ENCODE measurements around the gene KAT2B.

The KAT2B gene

GRCh38 chr3:20066850-20067617 lies 26.8 kb downstream of the KAT2B start:
- DNase-seq = no peak

GRCh38 chr3:20068512-20069177 lies 28.4 kb downstream of the KAT2B start:
- no peak for DNase-seq

- DNase-seq = no peak
Observed at GRCh38 chr3:20069178-20069532, 28.9 kb downstream of the KAT2B start.

- DNase-seq = no peak
Observed at GRCh38 chr3:20071175-20071574, 30.9 kb downstream of the KAT2B start.

DNA sequence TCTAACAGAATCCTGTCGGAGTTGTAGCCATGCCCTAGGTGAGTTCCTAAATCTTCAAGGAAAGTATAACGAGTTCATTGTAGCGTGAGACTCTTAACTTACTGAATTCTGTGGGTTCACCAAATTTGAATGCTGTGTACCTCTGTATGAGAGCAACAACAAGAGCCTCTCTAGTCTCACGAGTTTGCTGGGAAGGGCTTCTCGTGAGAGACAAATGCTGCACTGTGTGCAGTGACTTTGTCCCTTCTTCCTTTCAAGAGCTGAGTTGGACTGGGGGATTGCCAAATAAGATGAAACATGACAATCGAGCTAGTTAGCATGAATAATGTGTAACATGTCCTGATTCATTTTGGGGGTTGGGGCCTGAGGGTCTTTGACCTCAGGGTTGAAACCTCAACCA lies 32.2 kb downstream of the KAT2B start:
- no peak for DNase-seq

GRCh38 chr3:20073068-20073467 lies 32.8 kb downstream of the KAT2B start:
- DNase-seq = no peak

DNA sequence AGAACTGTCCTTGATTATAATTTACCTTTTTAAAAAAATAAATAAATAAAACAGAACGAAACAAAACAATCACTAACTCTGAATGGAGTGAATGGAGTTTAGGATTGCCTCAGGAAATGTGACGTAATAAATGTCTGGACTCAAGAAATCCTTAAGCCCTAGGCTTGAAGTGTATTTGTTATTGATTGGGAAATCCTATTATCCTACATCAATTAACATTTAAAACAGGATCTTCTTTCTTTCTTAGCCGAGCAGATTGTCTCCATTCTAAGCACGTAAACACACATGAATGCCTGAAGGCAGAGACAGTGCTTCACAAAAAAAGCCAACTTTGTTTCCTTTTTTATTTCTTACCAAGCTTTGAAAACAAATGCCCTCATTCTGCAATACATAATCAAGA lies 33.4 kb downstream of the KAT2B start:
- DNase-seq = no peak

DNA sequence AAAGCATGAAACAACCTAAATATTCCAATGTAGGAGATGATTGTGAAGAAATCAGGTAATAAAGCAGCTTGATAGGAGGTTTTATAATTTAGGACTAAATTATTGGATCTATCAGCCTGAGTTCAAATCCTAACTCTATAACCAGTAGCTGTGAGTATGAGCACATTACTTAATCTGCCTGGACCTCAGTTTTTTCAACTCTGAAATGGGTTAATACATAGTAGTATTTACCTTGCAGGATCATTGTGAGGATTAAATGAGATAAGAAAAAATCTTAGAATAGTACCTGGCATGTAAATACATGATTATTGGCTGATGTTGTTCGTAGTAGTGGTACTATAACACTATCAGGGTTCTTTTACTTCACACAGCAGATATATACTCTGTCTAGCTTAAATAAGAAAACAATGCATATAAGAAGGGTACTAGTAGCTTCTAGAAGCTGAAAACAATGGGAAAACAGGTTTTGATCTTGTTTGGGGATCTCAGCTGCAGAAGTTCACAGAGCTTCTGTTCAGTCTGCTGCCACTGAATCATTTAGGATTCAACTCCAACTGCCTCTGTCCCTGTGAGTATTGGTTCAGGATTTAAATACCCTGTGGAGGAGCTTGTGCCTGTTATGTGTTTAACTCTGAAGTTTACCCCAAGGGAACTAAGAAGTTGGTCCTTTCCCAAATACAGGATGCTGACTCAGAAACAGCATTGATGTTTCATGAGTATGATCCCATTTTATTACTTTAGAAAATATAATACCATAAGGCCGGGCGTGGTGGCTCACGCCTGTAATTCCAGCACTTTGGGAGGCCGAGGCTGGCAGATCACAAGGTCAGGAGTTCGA lies 34.2 kb downstream of the KAT2B start:
- DNase-seq = no peak

GRCh38 chr3:20075197-20075596 lies 35.0 kb downstream of the KAT2B start:
- DNase-seq = no peak

DNA sequence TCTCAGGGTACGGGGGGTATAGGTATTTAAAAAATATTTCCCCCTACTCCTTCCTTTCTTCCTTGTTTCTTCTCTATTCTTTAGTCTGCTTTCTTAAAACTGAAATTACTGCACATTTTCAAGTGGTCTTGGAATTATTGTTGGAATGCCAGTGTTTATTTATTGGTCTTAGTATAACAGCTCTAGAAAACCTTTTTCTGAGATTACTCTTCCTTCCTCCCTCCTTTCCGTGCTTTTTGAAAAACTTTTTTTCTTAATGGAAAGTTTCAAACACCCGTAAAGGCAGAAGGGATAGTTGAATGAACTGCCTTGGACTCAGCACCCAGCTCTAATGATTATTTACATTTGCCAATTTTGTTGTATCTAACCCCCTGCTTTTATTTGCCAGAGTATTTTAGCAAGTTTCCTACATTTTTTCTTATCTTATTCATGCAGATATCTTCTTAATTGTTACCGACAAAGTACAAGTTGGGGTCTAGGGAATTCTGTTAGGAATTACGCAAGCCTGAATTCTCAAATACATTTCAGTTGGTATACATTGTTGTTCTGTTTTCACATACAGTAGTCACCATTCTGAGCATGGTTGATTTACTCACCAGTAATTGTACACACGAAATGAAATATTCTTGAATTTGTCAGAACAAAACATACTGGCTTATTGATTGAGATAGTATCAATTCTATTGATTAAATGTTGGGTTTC lies 36.2 kb downstream of the KAT2B start:
- no peak for DNase-seq

DNA sequence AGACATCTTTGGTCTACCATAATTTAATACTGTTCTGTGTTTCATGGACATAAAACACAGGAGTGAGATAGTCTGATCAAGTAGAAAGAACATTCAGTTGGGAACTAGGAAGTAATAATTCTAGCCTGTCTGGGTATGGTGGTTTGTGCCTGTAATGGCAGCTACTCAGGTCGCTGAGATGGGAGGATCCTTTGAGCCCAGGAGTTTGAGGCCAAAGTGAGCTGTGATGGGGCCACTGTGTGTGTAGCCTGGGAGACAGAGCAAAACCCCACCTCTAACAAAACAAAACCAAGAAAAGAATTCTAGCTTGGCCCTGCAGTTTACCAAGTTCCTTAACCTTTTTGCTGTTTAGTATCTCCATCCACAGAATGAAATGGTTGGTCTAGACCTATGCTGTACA lies 36.8 kb downstream of the KAT2B start:
- DNase-seq = no peak

- DNase-seq = peak; percentile 14
Observed at GRCh38 chr3:20078194-20078714, 38.0 kb downstream of the KAT2B start.

- DNase-seq = no peak
Observed at GRCh38 chr3:20079621-20080020, 39.4 kb downstream of the KAT2B start.

- peak; percentile 77 for DNase-seq
Observed at GRCh38 chr3:20080956-20081554, 40.8 kb downstream of the KAT2B start.

DNA sequence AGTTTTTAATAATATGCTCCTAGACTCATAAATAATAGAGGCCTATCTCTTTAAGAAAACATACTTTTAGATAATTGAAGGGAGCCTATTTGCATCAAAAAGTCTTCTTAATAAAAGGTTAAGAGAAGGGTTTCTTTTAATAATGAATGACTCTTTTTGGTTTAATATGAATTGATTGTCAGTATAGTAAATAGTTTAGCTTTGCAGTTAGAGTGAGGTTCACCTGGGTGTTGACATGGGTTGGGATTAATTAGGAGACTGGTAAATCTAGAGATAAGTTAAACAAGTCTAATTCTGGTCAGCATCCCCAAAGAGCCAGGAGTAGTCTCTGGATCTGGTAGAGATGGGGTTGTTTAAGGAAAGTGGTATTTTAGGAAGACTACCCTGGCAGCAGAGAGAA lies 43.0 kb downstream of the KAT2B start:
- no peak for DNase-seq

DNA sequence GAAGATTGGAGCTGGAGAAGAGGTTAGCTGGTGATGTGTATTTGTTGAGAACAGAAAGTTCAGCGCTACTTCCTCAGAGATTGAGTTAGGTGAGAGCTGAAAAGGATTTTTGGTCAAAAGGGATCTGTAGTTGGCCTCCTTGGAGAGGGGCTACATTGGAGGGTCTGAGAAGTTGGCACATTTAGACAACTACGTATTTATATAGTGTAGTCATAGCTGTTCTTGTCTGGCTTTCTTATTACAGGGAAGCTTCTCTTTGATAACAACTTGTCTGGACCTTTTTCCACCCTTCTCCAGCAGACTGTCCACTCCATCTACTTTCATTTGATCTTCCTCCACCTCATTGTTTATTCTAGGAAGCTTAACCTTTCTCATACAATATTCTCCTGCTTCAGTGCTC lies 43.7 kb downstream of the KAT2B start:
- DNase-seq = no peak

DNA sequence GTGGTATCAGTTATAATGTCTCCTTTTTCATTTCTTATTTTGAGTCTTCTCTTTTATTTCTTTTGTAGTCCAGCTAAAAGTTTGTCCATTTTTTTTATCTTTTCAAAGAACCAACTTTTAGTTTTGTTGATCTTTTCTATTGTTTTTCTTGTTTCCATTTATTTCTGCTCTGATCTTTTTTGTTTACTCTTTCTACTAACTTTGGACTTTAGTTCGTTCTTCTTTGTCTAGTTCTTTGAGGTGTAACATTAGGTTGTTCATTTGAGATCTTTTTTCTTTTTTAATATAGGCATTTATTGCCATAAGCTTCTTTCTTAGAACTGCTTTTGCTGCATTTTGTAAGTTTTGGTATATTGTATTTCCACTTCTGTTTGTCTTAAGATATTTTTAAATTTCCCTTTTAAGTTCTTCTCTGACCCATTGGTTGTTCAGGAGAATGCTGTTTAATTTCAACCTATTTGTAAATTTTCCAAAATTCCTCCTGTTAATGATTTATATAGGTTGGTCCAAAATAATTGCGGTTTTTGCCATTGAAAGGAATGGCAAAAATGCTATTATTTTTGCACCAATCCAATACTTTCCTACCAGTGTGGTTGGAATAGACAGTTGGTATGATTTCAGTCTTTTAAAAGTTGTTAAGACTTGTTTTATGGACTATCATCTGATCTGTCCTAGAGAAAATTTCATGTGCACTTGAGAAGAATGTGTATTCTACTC lies 51.2 kb downstream of the KAT2B start:
- DNase-seq = no peak

GRCh38 chr3:20095470-20095869 lies 55.2 kb downstream of the KAT2B start:
- DNase-seq = no peak

DNA sequence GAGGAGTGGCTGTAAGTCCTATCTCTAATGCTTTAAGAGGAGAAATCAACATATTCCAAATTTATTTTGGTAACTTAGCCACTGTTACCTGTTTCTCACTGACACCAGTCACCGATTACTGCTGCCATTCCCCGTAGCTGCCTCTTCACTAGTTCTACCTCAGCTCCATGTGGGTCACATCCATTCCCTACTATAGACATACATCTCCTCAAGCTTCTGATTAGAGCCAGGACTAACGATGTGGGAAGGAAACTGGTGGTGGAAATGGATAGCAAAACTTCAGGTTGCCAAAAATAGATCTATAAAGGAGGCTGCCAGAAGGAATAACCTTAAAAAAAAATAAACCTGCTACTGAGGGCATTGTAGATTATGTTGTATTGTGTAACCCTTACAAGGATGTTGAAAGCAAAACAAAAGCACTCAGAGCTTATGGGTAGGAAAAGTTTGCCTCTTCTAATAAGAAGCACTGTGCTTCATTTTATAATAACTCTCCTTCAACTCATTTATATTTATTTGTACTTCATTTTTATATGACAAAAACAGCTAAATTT lies 56.0 kb downstream of the KAT2B start:
- no peak for DNase-seq

GRCh38 chr3:20097015-20097414 lies 56.8 kb downstream of the KAT2B start:
- DNase-seq = no peak

- DNase-seq = no peak
Observed at GRCh38 chr3:20099060-20099459, 58.8 kb downstream of the KAT2B start.

- DNase-seq = no peak
Observed at GRCh38 chr3:20100151-20100550, 59.9 kb downstream of the KAT2B start.

Data from NCI-H1105 treated with DMSO at 0.1 percent for 48 hours (cell line).